ENCODE measurements around the gene GARIN5B. TPM values are rescaled to one million over a fixed set of nuclear protein-coding genes. Genes with fewer than 3 reads are reported as not detected.
A peak's percentile ranks its signal among the peaks of the same experiment; 100 is the strongest.
"Not testable (repeated sequence)": the region's sequence is repeated elsewhere in the genome, so short reads cannot be mapped to it uniquely, and the experiment has no call there.

The GARIN5B gene
- total RNA-seq, 1 experiment from 2014 or later: not detected

DNA sequence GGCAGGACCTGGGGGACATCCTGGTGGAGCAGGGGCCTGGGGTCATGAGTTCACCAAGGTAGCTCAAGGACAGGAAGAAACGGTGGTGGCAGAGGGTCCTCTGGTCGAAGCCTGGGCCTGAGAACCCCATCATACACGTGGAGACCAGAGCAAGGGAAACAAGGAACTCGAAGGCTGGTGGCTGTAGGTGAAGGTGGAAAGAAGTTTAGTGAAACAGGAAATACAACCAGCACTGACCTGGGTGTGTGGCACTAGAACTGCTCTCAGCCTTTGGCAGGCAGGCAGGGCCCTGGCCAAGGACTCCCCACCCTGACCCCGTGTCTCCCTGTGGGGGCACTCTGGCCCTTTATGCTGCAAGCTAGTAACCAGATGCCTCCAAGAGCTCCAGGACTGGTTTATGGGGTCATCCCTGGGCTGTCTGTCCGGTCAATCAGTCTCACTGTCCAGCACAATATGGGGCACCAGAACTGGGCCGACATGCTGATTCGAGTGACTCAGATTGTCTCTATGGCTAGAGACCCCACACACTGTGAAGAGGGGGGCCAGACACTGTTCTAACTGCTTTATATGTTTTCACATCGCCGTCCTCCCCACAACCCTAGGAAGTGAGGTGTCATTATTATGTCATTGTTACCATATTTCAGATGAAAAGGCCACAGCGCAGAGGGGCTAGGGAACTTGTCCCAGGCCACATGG lies 12.3 kb downstream of the GARIN5B start:
- DNase-seq (ENCODE audit: low spot score): no peak

DNA sequence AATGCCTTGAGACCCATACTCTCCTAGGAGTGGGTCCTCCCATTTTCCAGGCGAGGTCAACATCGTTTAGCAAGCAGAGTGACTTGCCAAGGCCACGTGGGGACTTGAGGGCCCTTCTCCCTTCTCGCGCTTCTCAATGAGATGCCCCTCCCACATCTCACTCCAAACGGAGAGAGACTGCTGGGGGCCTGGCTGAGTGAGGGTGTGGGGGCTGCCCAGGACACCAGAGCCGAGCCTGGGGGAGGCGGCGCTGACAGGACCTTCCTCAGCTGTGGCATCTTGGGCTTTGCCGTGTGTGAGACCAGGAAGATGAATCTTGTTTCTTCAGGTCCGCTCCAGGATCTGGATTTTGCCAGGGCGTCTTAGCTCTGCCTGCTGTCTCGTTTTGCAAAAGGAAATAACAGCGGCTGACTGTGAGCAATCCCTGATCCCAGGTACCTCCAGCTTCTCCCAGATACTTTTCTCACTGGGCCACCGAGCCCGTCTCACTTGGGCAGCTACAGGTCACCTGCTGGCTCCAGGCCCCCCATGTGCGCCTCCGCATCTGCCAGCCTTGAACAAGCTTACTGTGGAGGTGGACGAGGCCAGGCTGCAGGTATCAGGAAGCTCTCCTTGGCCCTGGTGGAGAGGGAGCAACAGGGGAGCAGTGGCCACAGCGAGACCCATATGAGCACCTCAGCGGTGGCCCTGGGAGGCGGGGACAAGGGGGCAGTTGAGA lies 14.6 kb downstream of the GARIN5B start:
- no peak for DNase-seq (ENCODE audit: low spot score)

DNA sequence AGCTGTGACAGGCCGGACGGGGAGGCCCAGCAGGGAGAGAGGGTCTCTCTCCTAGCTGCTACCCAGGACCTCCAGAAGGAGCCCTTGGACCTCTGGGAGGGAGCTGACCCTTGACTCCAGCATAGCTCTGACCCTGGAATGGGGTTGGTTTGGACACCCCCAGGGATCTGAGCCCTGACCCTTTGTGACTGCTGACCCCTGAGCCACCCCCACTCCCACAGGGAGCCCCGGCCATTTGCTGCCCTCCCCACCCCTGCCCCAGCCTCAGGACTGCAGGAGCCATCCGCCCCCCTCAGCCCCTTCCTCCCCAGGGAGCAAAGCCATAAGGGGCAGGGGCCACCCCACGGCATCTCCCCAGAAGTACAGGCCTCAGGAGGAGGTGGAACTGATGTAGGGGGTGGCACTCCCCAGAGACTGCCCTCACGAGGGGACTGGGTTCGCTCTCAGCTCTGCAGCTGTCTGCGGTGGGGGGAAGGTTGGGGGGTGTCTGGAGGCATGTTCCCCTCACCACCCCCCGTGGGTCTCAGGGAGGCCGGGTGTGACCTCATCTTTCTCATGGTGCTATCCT lies 15.5 kb downstream of the GARIN5B start:
- DNase-seq (ENCODE audit: low spot score): no peak

DNA sequence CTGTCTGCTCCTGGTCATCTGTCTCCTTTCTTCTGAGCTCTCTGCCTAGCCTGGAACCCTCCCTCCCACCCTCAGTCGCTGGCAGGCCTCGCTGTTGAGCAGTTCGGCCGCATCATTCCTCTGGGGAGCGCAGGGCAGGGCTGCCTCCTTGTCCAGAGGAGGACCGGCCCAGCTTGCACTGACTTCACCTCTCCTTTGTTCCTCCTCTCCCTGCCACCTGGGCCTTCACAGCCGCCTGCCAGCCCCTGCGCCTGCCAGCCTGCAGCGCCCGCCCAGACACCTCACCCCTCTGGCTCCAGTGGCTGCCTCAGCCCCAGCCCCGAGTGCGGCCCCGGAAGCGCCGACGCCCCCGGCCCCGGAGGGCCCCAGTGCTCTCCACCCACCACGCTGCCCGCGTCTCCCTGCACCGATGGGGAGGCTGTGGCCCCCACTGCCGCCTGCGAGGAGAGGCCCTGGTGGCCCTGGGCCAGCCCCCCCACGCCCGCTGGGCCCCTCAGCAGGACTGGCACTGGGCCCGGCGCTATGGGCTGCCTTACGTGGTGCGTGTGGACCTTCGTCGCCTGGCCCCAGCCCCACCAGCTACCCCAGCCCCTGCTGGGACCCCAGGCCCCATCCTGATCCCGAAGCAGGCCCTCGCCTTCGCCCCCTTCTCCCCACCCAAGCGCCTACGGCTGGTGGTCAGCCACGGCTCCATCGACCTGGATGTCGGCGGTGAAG lies 16.2 kb downstream of the GARIN5B start:
- DNase-seq (ENCODE audit: low spot score): no peak

DNA sequence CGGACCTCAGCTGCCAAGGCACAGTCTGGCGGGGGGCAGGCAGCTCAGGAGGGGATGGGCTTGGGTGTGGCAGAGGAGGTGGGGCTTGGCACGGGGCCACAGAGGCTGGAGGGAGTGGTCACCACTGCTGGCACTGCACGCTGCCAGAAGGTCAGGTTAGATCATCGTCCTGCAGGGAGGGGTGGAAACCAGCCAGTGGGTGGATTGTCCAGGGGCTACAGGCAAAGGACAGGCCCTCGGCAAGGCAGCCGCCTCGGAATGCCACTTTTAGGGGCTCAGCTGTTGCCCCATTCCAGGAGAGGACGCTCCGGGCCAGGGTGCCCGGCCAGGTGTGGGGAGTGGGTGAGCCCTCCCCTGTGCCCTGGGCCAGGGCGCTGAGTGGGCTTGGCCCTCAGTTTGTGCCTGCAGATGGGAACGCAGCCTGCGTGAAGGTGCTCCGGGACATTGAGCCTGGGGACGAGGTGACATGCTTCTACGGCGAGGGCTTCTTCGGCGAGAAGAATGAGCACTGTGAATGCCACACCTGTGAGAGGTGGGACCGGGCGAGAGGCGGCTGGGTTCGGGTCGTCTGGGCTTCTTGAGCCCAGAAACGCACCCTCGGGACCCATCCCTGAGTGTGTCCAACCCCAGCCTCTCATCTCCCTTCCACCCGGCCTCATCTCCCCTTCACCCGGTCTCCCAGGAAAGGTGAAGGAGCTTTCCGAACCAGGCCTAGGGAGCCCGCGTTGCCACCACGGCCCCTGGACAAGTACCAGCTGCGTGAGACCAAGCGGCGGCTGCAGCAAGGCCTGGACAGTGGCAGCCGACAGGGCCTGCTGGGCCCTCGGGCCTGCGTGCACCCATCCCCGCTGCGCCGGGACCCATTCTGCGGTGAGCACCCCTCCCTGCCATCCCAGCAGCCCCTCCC lies 17.0 kb downstream of the GARIN5B start:
- DNase-seq (ENCODE audit: low spot score): peak; percentile 93

DNA sequence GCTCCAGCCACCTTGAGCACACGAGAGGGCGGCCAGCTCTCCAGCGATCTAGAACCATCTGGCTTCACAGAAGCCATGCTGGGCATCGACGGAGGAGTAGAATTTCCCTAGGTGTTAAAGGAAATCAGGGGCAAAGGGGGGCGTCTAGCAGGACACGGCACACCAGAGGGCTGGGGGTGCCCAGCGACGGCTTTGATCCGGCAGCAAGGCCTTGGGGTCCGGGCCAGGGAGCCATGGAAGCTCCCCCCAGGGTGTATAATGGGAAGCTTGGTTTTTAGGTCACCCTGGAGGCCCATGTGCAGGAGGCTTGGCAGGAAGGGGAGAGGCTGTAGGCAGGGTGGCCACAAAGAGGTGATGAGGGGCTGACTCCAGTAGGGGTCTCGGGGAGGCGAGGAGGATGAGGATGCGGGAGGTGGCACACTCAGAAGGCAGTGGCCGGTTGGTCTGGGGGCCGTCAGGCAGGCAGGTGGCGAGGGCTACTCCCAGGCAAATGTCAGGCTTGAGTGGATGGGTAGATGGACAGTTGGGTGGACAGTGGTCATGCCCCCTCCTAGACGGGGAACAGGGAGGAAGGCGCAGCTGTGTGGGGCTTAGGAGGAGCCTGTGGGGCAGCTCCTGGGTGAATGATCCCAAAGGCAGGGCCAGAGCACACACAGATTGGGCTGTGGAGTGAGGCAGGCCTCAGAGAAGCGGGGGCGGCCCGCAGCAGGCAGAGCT lies 17.8 kb downstream of the GARIN5B start:
- no peak for DNase-seq (ENCODE audit: low spot score)

DNA sequence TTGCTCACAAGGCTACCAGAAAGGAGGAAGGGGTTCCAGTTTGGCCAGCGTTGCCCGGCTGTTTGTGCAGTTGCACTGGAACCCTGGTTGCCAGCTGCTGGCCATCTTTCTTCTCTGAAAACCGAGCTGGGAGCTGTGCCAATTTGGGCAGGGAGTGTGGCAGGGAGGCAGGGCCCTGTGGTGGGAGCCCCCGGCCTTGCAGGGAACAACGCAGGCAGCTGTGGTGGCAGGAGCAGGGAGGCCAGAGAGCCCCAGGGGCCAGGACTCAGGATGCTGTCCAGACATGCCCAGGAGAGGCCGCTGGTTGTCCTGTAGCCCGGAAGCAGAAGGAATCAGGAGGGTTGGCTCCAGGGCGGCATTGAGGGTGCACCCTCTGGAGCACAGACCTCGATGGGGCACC lies 18.6 kb downstream of the GARIN5B start:
- DNase-seq (ENCODE audit: low spot score): peak; percentile 56

DNA sequence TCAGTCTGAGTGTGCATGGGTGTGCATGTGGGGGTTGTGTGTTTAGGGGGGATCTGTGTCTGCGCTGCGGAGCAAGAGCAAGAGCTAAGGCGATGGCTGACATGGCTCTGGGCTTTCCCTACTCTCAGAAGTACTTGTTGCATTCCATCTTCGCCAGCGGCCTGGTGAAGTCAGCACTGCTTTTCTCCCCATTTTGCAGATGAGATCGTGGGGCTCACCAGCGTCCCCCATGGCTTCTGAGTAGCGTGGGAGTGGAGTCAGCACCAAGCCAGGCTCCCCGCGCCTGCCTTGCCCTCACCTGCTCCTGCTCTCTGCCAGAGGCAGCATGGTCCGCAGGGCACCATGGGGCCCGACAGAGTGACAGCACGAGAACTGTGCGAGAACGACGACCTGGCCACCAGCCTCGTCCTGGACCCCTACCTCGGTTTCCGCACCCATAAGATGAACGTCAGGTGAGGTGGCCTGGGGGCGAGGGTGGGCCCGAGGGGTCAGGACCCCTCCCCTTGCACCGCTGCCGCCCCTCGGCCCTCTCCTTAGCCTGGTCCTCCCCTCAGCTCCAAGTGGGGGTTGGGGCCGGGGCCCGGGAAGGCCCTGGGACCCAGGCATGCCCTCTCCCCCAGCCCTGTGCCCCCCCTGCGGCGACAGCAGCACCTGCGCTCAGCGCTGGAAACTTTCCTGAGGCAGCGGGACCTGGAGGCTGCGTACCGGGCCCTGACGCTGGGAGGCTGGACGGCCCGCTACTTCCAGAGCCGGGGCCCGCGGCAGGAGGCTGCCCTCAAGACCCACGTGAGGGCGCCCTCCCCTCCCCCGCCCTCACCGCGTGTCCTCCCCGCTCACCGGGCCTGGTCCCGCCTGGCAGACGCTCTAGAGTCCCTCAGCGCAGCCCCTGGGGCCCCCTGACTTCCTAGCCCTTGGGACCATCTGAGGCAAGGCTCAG lies 21.2 kb downstream of the GARIN5B start:
- no peak for DNase-seq (ENCODE audit: low spot score)

DNA sequence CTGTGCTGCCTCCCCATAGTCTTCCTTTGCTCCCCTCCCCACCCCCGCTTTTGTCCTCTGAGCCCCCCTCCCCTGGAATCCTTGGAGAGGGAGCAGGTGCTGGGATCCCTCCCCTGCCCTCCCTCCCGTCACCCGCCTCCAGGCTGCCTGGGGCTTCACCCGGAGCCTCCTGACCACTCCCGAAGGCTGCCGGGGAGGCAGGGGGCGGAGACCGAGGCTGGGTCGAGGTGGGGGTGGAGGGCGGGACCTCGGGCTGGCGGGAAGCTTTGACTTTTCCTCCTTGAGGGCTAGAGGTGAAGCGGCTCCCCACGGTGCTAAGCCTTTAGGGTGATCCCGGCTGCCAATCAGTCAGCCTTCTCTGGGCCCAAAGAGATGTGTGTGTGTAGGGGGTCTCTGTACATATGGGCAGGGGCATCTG lies 21.9 kb downstream of the GARIN5B start:
- peak; percentile 83 for DNase-seq (ENCODE audit: low spot score)

DNA sequence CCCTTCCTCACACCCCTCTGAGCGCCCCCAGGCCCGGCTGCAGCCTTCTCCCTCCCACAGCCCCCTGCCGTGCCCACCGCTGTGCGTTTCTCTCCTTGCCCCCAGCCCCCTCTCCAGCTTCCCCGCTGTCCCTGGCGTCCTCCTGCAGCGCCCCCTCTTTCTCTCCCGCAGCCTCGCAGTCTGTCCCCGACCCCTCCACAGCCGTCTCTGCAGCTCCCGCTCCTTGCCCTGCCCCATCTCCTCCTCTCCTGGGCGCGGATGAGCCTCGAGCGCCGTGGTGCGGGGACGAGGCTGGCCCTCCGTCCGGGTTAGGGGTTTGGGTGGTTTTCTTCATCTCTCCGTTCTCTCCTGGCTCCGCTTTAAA lies 22.3 kb downstream of the GARIN5B start:
- DNase-seq (ENCODE audit: low spot score): no peak

DNA sequence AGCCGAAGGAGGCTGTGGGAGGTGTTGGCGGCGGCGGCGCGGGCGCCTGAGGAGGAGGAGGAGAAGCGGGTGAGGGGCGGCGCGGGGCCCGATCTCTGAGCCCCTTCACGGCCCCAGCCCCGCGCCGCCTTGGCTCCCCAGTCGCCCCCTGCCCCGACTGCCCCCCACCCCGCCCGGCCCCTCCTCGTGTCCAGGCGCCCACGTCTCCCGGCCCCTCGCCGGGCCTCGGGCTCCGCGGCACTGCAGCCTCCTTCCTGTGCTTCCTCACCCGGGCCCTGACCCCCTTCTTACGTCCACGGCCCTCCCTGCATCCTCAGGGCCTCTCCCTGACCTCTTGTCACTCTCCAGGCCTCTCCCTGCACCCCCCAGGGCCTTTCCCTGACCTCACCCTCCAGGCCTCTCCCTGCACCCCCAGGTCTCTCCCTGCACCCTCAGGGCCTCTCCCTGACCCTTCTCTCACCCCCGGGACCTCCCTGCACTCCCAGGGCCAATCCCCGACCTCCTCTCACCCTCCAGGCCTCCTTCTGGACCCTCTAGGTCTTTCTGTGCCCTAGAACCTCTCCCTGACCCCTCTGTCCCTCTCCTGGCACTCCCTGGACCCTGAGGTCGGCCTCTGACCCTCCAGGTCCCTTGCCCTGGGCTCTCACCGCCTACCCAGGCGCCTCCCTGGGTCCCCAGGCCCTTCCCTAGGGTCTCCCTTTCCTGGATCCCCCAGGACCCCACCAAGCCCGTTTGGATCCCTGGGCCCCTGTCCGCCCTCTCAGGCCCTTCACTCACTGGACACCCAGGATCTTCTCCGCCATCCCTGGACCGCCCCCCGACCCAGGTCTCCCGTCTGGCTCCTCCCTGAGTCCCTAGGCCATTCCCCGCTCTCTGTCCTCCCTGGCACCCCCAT lies 22.9 kb downstream of the GARIN5B start:
- DNase-seq (ENCODE audit: low spot score): no peak

DNA sequence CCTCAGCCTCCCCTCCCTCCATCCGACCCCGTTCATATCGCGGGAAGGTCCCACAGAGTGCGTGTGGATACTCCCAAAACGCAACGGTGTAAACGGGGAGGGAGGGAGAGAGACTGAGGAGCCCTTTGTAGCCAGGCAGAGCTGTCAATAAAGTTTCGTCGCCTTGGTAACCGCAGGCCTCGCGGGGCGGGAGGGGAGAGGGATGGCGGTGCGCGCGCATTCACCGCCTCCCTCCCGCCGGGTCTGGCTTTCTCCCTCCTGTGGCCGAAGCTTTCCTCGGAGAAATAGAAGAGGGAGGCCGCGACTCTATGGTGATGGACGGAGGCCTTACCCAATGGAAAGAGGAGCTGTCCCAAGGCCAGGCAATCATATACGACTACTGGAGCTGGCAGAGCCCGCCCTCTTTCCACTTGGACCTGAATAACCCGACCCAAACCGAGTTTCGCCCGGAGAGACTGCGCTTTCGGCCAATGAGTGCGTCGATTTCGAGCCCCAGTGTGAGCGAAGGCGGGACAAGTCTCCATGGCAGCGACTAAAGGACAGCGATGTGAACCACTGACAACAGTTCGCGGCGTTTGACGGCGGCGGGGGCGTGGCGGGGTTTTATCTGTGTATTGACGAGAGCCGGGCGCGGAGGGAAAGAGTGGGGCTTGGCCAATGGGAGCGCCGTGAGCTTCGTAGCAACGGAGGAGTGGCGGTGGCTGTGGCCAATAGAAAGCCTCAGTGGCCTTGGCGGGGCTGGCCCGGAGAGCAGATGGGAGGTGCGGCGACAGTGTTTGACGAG lies 23.8 kb downstream of the GARIN5B start, which contains the start of gene KMT5C:
Gene KMT5C, plus strand, starts transcription at position 772 of the 784 bp plus-strand sequence. CDS start 2,061 bp downstream, outside the sequence.
- DNase-seq (ENCODE audit: low spot score): peak; percentile 100

DNA sequence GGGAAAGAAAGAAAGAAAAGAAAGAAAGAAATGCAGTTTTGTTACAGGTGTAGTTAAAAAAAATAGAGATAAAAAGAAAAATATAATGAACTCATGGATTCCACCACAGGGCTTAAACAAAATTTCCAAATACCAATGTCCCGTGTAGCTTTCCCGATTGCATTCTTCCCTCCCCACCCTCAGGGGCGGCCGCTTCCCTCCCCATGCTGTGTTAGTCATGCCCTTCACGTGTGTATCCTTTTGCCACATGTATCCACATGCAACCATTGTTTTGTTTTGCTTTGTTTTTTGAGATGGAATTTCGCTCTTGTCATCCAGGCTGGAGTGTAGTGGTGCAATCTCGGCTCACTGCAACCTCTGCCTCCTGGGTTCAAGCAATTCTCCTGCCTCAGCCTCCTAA lies 27.0 kb downstream of the GARIN5B start:
- DNase-seq (ENCODE audit: low spot score): no peak

DNA sequence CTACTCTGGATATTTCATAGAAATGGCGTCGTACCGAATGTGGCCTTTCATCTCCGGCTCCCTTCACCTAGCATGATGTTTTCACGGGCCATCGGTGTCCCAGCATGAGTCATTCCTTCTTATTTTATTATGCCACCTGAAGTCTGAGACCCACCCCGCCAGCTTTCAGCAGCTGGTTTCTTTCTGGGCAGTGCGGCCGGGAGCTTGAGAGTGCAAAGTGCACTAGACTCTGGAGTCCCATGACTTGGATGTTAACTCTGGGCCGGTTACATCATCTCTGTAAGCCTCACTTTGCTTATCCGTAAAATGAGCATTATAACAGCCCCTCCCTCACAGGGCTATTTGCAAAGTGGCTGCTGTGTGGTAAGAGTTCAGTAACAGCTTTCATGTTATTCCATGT lies 29.2 kb downstream of the GARIN5B start:
- DNase-seq (ENCODE audit: low spot score): no peak

DNA sequence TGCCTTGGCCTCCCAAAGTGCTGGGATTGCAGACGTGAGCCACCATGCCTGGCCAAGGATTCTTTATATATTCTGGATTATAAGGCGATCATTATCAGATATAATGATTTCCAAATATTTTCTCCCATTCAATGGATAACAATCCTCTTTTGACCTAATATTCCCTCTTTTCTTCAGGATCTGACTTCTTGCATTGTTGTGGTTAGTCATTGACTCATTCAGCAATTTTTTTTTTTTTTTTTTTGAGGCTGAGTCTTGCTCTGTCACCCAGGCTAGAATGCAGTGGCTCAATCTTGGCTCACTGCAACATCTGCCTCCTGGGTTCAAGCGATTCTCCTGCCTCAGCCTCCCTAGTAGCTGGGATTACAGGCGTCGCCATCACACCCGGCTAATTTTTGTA lies 33.3 kb downstream of the GARIN5B start:
- DNase-seq (ENCODE audit: low spot score): peak; percentile 75

DNA sequence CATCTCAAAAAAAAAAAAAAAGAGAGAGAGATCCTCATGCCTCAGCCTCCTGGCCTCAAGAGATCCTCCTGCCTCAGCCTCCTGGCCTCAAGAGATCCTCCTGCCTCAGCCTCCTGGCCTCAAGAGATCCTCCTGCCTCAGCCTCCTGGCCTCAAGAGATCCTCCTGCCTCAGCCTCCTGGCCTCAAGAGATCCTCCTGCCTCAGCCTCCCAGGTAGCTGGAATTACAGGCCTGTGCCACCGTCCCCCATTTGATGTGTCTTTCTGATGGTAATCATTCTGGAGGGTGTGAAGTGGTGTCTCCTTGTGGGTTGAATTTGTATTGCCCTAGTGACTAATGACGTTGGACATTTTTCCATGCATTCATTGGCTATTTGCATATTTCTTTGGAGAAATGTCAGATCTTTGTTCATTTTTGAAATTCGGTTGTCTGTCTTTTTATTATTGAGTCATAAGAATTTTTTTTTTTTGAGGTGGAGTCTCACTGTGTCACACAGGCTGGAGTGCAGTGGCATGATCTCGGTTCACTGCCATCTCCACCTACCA lies 34.2 kb downstream of the GARIN5B start:
- DNase-seq (ENCODE audit: low spot score): not testable (repeated sequence)

DNA sequence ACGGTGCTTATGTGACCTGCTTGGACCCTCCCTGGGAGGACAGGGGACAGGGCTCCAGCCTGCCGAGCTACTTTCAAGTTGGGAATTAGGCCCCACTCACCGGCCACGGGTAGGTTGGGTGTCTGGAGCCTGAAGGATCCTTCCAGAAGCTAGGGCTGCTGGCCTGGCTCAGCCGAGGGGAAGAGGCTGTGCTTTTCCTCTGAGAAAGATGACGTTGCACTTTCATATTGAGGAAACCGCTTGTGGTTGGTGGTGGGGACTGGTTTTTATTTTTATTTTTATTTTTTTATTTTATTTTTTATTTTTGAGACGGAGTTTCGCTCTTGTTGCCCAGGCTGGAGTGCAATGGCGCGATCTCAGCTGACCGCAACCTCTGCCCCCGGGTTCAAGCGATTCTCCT lies 37.9 kb downstream of the GARIN5B start, which contains the start of gene TMEM150B:
Gene TMEM150B, minus strand, starts transcription at position 170 of the 400 bp plus-strand sequence. CDS start 4,305 bp downstream, outside the sequence.
- DNase-seq (ENCODE audit: low spot score): no peak
